OCI-LY1 (cell line): ENCODE results near the gene SPTLC2.

Source experiments
- H2AFZ ChIP-seq: fragments of 200-600 bp; sonication (generic), shearing (Covaris generic); 2 replicates; pipeline ENCODE4 v1.6.0; 2014; ENCODE audit warnings: antibody characterized with exemption, mild to moderate bottlenecking, low read length
- H3F3A ChIP-seq: fragments of 200-600 bp; sonication (generic), shearing (Covaris generic); 2 replicates; pipeline ENCODE4 v1.6.0; 2014; ENCODE audit warnings: mild to moderate bottlenecking, antibody characterized with exemption, low read length, moderate library complexity; ENCODE audit not compliant: insufficient read depth
- H3K27ac ChIP-seq: fragments of 200-600 bp; sonication (generic); 2 replicates; pipeline ENCODE4 v1.5.1; 2014; ENCODE audit warnings: low read length, mixed run types, mild to moderate bottlenecking, low read depth; ENCODE audit not compliant: poor library complexity, severe bottlenecking
- H3K27me3 ChIP-seq: fragments of 200-600 bp; sonication (generic); 2 replicates; pipeline ENCODE4 v1.6.0; 2014; ENCODE audit warnings: antibody characterized with exemption, mild to moderate bottlenecking, low read length, moderate library complexity; ENCODE audit not compliant: insufficient read depth
- H3K36me3 ChIP-seq: fragments of 200-600 bp; sonication (generic); 2 replicates; pipeline ENCODE4 v1.6.1; 2014; ENCODE audit warnings: mild to moderate bottlenecking, antibody characterized with exemption, low read length, moderate library complexity, mixed read lengths; ENCODE audit not compliant: insufficient read depth
- H3K4me1 ChIP-seq: fragments of 200-600 bp; sonication (generic); 2 replicates; pipeline ENCODE4 v1.5.1; 2014; ENCODE audit warnings: mild to moderate bottlenecking, low read length, moderate library complexity; ENCODE audit not compliant: insufficient read depth, severe bottlenecking
- H3K4me2 ChIP-seq: fragments of 200-600 bp; sonication (generic), shearing (Covaris generic); 2 replicates; pipeline ENCODE4 v1.6.1; 2014; ENCODE audit warnings: low read length
- H3K4me3 ChIP-seq: fragments of 200-600 bp; sonication (generic); 2 replicates; pipeline ENCODE4 v1.5.1; 2014; ENCODE audit warnings: low read length, low read depth, mild to moderate bottlenecking, mixed read lengths; ENCODE audit not compliant: poor library complexity, severe bottlenecking
- H3K79me2 ChIP-seq: fragments of 200-600 bp; shearing (Covaris generic); 2 replicates; pipeline ENCODE4 v1.6.1; 2016; ENCODE audit warnings: mixed run types, low read length, mixed read lengths; ENCODE audit not compliant: insufficient read depth
- H3K9ac ChIP-seq: fragments of 200-600 bp; sonication (generic), shearing (Covaris generic); 2 replicates; pipeline ENCODE4 v1.6.1; 2014; ENCODE audit warnings: mild to moderate bottlenecking, low read length, mixed read lengths
- H3K9me2 ChIP-seq: fragments of 200-600 bp; sonication (generic), shearing (Covaris generic); 2 replicates; pipeline ENCODE4 v1.6.1; 2014; ENCODE audit warnings: low read depth, mild to moderate bottlenecking, low read length, mixed read lengths
- H3K9me3 ChIP-seq: fragments of 200-600 bp; shearing (Covaris generic); 2 replicates; pipeline ENCODE4 v1.6.1; 2014; ENCODE audit warnings: low read length, mixed read lengths
- H4K20me1 ChIP-seq: fragments of 200-600 bp; sonication (generic), shearing (Covaris generic); 2 replicates; pipeline ENCODE4 v1.6.0; 2016; ENCODE audit warnings: mild to moderate bottlenecking, low read length; ENCODE audit not compliant: insufficient read depth
- EZH2 ChIP-seq: fragments of 200-600 bp; sonication (generic), shearing (Covaris generic); IDR thresholded peaks from 2 replicates; pipeline ENCODE4 v1.8.0; 2017; ENCODE audit warnings: borderline replicate concordance, mixed run types, mild to moderate bottlenecking, antibody characterized with exemption, low read length, moderate library complexity, mixed read lengths
- TF ChIP-seq, protein P1 (sequence below): fragments of 200-600 bp; sonication (generic), shearing (Covaris generic); IDR thresholded peaks from 2 replicates; pipeline ENCODE4 v1.5.1; 2017; ENCODE audit warnings: mild to moderate bottlenecking, antibody characterized with exemption, low read length, moderate library complexity, mixed read lengths

The SPTLC2 gene

DNA sequence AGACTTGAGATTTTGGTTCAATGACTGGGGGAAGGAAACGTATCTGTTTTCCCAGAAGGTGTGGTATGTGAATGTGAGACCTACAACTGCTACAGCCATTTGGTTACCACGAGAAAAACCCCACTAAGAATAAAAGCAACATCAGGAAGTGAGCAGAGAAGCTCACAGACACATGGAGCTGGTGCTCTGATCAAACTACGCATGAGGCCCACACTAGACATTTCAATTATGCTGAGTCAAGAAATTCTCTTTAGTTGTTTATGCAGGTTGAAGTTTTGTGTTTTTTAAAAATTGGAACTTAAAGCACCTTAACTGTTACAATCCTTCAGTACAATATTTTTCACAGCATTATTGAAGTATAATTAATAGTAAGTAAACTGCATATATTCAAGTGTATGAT is 8.9 kb upstream of the SPTLC2 start:
- no peaks in the 10 kb centered on the region for H3K79me2 ChIP-seq
- no peaks in the 10 kb centered on the region for H4K20me1 ChIP-seq
- H3K27ac ChIP-seq, result no peak overlapping the region
- no peak overlapping the region for H3K9ac ChIP-seq
- no peak overlapping the region for H2AFZ ChIP-seq
- H3K9me2 ChIP-seq, result no peaks in the 10 kb centered on the region
- no peak overlapping the region for H3K4me2 ChIP-seq
- no peaks in the 10 kb centered on the region for H3K27me3 ChIP-seq
- no peak overlapping the region for H3K4me3 ChIP-seq
- H3F3A ChIP-seq, result no peaks in the 10 kb centered on the region
- no peaks in the 10 kb centered on the region for H3K4me1 ChIP-seq
- TF ChIP-seq, protein P1, sequence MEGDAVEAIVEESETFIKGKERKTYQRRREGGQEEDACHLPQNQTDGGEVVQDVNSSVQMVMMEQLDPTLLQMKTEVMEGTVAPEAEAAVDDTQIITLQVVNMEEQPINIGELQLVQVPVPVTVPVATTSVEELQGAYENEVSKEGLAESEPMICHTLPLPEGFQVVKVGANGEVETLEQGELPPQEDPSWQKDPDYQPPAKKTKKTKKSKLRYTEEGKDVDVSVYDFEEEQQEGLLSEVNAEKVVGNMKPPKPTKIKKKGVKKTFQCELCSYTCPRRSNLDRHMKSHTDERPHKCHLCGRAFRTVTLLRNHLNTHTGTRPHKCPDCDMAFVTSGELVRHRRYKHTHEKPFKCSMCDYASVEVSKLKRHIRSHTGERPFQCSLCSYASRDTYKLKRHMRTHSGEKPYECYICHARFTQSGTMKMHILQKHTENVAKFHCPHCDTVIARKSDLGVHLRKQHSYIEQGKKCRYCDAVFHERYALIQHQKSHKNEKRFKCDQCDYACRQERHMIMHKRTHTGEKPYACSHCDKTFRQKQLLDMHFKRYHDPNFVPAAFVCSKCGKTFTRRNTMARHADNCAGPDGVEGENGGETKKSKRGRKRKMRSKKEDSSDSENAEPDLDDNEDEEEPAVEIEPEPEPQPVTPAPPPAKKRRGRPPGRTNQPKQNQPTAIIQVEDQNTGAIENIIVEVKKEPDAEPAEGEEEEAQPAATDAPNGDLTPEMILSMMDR, result no peak
- TF ChIP-seq EZH2, result no peak
- peaks cover 5% of the 10 kb centered on the region; the same call in 1 of the 2 replicates for H3K9me3 ChIP-seq
- no peaks in the 10 kb centered on the region for H3K36me3 ChIP-seq

DNA sequence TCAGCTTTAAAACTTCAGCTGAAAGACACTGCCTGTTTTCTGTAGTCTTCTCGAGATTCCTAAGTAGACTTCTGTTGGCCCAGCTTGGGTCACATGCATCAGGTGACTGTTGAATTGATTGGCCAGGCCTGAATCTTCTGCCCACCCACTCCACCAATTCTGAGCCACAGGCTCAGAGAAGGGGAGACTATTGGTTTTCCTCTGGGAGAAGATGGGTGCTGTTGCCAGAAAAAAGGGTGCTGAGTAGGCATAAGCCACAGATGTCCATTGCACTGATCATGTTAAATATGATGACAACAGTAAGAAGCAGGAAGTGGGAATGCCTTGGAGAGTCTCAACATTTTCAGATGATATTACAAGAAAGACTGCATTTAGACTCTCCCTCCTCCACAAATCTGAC is 6.8 kb upstream of the SPTLC2 start:
- Histone ChIP-seq H3K27me3 (no peaks in the 10 kb centered on the region), H3K4me3 (no peak overlapping the region), H3K4me1 (no peaks in the 10 kb centered on the region), H3K36me3 (no peaks in the 10 kb centered on the region), H4K20me1 (no peaks in the 10 kb centered on the region), H3K9me2 (no peaks in the 10 kb centered on the region), H3K9ac (no peak overlapping the region), H3K27ac (no peak overlapping the region), H3K79me2 (no peaks in the 10 kb centered on the region), H3F3A (no peaks in the 10 kb centered on the region), H2AFZ (no peak overlapping the region), H3K9me3 (no peaks in the 10 kb centered on the region), H3K4me2 (no peak overlapping the region)
- no peak for TF ChIP-seq EZH2
- TF ChIP-seq, protein P1, result no peak

DNA sequence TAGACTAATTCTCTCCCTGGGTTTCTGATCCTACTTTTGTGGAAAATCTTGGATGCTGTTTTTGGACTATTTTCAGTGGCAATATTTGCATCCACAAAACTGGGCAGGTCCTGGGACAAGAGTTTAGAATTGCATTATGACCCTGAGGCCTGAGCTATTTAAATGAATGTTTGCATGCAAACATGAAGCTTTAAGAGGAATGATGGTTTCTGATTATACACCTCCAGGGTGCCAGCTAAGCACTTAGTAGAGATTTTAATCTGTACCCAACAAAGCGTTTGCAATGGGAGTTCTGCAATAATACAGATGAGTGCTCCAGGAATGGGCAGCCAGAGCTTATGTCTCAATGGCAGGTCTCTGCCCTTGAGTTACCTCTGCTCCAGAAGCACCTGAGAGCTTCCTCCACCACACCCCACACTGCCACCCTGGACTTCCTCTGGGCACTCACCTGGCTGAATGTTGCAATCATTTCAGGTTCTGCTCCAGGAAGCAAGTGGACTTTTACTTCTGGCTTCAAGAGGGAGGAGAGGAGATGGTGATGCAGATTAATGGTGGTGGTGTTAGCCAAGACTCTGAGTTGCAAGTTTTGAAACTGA is 6.0 kb upstream of the SPTLC2 start:
- H3K79me2 ChIP-seq, result no peaks in the 10 kb centered on the region
- H3K36me3 ChIP-seq, result no peaks in the 10 kb centered on the region
- H3K9me3 ChIP-seq, result no peaks in the 10 kb centered on the region
- no peak overlapping the region for H3K4me2 ChIP-seq
- no peaks in the 10 kb centered on the region for H3K9me2 ChIP-seq
- H2AFZ ChIP-seq, result no peak overlapping the region
- no peak overlapping the region for H3K4me3 ChIP-seq
- no peaks in the 10 kb centered on the region for H3K27me3 ChIP-seq
- TF ChIP-seq, protein P1, result no peak
- TF ChIP-seq EZH2, result no peak
- H4K20me1 ChIP-seq, result no peaks in the 10 kb centered on the region
- no peak overlapping the region for H3K27ac ChIP-seq
- no peaks in the 10 kb centered on the region for H3F3A ChIP-seq
- no peak overlapping the region for H3K9ac ChIP-seq
- peaks cover 2% of the 10 kb centered on the region for H3K4me1 ChIP-seq
